HEK293 (cell line): ENCODE data around the gene KNOP1.

Experiments used
- GLIS2 ChIP-seq: fragments of 450-650 bp; formaldehyde crosslinking; IDR thresholded peaks from 2 replicates; pipeline ENCODE4 v1.5.1; 2016; ENCODE audit warnings: missing biosample characterization, missing genetic modification characterization
- SP7 ChIP-seq: fragments of 450-650 bp; formaldehyde crosslinking; IDR thresholded peaks from 2 replicates; pipeline ENCODE4 v1.5.1; 2016; ENCODE audit warnings: missing biosample characterization, missing genetic modification characterization
- TRIM28 ChIP-seq: IDR thresholded peaks from 2 replicates; pipeline ENCODE4 v1.6.1; 2011; ENCODE audit warnings: low read length, control low read depth, borderline replicate concordance
- ZBTB1 ChIP-seq: fragments of 450-650 bp; formaldehyde crosslinking; IDR thresholded peaks from 2 replicates; pipeline ENCODE4 v1.5.1; 2016; ENCODE audit warnings: missing biosample characterization, missing genetic modification characterization
- ZBTB10 ChIP-seq: fragments of 450-650 bp; formaldehyde crosslinking; IDR thresholded peaks from 2 replicates; pipeline ENCODE4 v1.5.1; 2016; ENCODE audit warnings: missing biosample characterization, missing genetic modification characterization
- ZBTB21 ChIP-seq: fragments of 450-650 bp; formaldehyde crosslinking; IDR thresholded peaks from 2 replicates; pipeline ENCODE4 v1.5.1; 2017; ENCODE audit warnings: missing biosample characterization, missing genetic modification characterization
- ZNF274 ChIP-seq, 2 experiments: fragments of 200-500 bp in 1 of 2; fragments of 450-650 bp in 1 of 2; sonication (Bioruptor generic) in 1 of 2; formaldehyde crosslinking in 1 of 2; IDR thresholded peaks; 2 replicates each; pipeline versions ENCODE4 v1.5.1 to v1.6.1; 2014 to 2016; ENCODE audit warnings: borderline replicate concordance in 1 of 2, inconsistent platforms in 1 of 2, low read length in 1 of 2, missing biosample characterization in 1 of 2, missing genetic modification characterization in 1 of 2
- ZNF350 ChIP-seq: fragments of 450-650 bp; formaldehyde crosslinking; IDR thresholded peaks from 2 replicates; pipeline ENCODE4 v1.5.0; 2017; ENCODE audit warnings: missing biosample characterization, mild to moderate bottlenecking, missing genetic modification characterization
- ZNF394 ChIP-seq: fragments of 450-650 bp; formaldehyde crosslinking; IDR thresholded peaks from 2 replicates; pipeline ENCODE4 v1.5.1; 2016; ENCODE audit warnings: missing biosample characterization, missing genetic modification characterization, mild to moderate bottlenecking, moderate library complexity, borderline replicate concordance
- ZNF621 ChIP-seq: fragments of 450-650 bp; formaldehyde crosslinking; IDR thresholded peaks from 2 replicates; pipeline ENCODE4 v1.5.1; 2017; ENCODE audit warnings: missing biosample characterization, missing genetic modification characterization
- TF ChIP-seq, protein P1 (sequence below): fragments of 450-650 bp; formaldehyde crosslinking; IDR thresholded peaks from 2 replicates; pipeline ENCODE4 v1.5.1; 2016; ENCODE audit warnings: missing biosample characterization, missing genetic modification characterization
- TF ChIP-seq, protein P2 (sequence below): fragments of 450-650 bp; formaldehyde crosslinking; IDR thresholded peaks from 2 replicates; pipeline ENCODE4 v1.5.1; 2016; ENCODE audit warnings: missing biosample characterization, missing genetic modification characterization
- TF ChIP-seq, protein P3 (sequence below): fragments of 450-650 bp; formaldehyde crosslinking; IDR thresholded peaks from 2 replicates; pipeline ENCODE4 v1.5.1; 2017; ENCODE audit warnings: missing biosample characterization, missing genetic modification characterization

DNA sequence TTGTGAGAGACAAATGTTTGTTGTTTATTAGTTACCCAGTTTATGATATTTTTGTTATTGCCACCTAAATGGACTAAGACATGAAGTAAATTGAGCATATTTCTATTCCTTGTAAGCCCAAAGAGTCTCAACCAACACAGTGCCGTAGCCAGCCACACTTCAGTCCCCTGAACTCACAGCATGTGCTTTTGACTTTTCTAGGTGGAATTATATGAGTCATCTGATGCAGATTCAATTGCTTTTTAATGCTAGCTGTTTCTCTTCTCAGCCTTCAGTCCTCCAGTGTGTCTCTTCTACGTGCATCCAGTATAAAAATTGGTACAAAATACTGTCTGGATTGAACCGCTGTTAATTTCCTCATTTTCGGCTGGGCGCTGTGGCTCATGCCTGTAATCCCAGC is 39.0 kb upstream of the KNOP1 start:
- TF ChIP-seq ZBTB21 (tag by site-specific recombination) = no peak
- TF ChIP-seq, protein P1, sequence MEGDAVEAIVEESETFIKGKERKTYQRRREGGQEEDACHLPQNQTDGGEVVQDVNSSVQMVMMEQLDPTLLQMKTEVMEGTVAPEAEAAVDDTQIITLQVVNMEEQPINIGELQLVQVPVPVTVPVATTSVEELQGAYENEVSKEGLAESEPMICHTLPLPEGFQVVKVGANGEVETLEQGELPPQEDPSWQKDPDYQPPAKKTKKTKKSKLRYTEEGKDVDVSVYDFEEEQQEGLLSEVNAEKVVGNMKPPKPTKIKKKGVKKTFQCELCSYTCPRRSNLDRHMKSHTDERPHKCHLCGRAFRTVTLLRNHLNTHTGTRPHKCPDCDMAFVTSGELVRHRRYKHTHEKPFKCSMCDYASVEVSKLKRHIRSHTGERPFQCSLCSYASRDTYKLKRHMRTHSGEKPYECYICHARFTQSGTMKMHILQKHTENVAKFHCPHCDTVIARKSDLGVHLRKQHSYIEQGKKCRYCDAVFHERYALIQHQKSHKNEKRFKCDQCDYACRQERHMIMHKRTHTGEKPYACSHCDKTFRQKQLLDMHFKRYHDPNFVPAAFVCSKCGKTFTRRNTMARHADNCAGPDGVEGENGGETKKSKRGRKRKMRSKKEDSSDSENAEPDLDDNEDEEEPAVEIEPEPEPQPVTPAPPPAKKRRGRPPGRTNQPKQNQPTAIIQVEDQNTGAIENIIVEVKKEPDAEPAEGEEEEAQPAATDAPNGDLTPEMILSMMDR (tag by site-specific recombination) = no peak
- no peak for TF ChIP-seq ZNF274 (IDR thresholded peaks at IDR 0.05; ENCODE audit: low read length)
- TF ChIP-seq ZNF274 (tag by site-specific recombination; IDR thresholded peaks at IDR 0.05; ENCODE audit: borderline replicate concordance) = no peak
- TF ChIP-seq TRIM28 = no peak
- TF ChIP-seq, protein P2, sequence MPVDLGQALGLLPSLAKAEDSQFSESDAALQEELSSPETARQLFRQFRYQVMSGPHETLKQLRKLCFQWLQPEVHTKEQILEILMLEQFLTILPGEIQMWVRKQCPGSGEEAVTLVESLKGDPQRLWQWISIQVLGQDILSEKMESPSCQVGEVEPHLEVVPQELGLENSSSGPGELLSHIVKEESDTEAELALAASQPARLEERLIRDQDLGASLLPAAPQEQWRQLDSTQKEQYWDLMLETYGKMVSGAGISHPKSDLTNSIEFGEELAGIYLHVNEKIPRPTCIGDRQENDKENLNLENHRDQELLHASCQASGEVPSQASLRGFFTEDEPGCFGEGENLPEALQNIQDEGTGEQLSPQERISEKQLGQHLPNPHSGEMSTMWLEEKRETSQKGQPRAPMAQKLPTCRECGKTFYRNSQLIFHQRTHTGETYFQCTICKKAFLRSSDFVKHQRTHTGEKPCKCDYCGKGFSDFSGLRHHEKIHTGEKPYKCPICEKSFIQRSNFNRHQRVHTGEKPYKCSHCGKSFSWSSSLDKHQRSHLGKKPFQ (tag by site-specific recombination) = no peak
- TF ChIP-seq GLIS2 (tag by site-specific recombination) = no peak
- TF ChIP-seq, protein P3, sequence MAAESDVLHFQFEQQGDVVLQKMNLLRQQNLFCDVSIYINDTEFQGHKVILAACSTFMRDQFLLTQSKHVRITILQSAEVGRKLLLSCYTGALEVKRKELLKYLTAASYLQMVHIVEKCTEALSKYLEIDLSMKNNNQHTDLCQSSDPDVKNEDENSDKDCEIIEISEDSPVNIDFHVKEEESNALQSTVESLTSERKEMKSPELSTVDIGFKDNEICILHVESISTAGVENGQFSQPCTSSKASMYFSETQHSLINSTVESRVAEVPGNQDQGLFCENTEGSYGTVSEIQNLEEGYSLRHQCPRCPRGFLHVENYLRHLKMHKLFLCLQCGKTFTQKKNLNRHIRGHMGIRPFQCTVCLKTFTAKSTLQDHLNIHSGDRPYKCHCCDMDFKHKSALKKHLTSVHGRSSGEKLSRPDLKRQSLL (tag by site-specific recombination) = no peak
- TF ChIP-seq ZBTB10 (tag by site-specific recombination) = no peak
- TF ChIP-seq ZNF394 (tag by site-specific recombination) = no peak
- no peak for TF ChIP-seq ZBTB1 (tag by site-specific recombination)
- TF ChIP-seq ZNF621 = no peak
- no peak for TF ChIP-seq ZNF350 (tag by site-specific recombination)
- TF ChIP-seq SP7 (tag by site-specific recombination) = no peak
